Transverse colon (tissue), 4 donors: ENCODE data around the gene TEDC1. TPM values are rescaled to one million over a fixed set of nuclear protein-coding genes. Genes with fewer than 3 reads are reported as not detected.
A peak's percentile ranks its signal among the peaks of the same experiment; 100 is the strongest.

ENCODE experiments used
- DNase-seq: peaks from one replicate; pipeline ENCODE4 v3.0.0-alpha.2; 2019
- H3K27ac ChIP-seq, 4 donors: fragments of 200-600 bp; sonication (generic); 2 replicates each; pipeline ENCODE4 v1.5.1; 2016 to 2018; ENCODE audit warnings: inconsistent platforms in 4 of 4
- H3K27me3 ChIP-seq: fragments of 200-600 bp; sonication (generic); 2 replicates; pipeline ENCODE4 v1.5.1; 2017; ENCODE audit warnings: inconsistent platforms
- H3K36me3 ChIP-seq, 4 donors: fragments of 200-600 bp; sonication (generic); 2 replicates each; pipeline ENCODE4 v1.5.1; 2017 to 2019; ENCODE audit warnings: inconsistent platforms in 4 of 4
- H3K4me1 ChIP-seq, 4 donors: fragments of 200-600 bp; sonication (generic); 2 replicates each; pipeline ENCODE4 v1.5.1; 2017 to 2020; ENCODE audit warnings: inconsistent platforms in 4 of 4
- H3K4me3 ChIP-seq, 4 donors: fragments of 200-600 bp; sonication (generic); 1 replicate in 1 of 4; 2 replicates in 3 of 4; pipeline versions ENCODE4 v1.5.1 to v1.6.1; 2017 to 2019; ENCODE audit warnings: inconsistent platforms in 4 of 4
- H3K9me3 ChIP-seq, 2 donors: fragments of 200-600 bp; sonication (generic); 2 replicates each; pipeline ENCODE4 v1.5.1; 2017 to 2019; ENCODE audit warnings: inconsistent platforms in 2 of 2
- EP300 ChIP-seq: sonication (generic); formaldehyde crosslinking; IDR thresholded peaks from one replicate; pipeline ENCODE4 v1.6.1; 2017; ENCODE audit warnings: antibody characterized with exemption, low read depth
- POLR2A ChIP-seq: fragments of 450-650 bp; IDR thresholded peaks from one replicate; pipeline ENCODE4 v1.6.1; 2016; ENCODE audit warnings: antibody characterized with exemption, mild to moderate bottlenecking, moderate library complexity
- POLR2AphosphoS5 ChIP-seq, 3 donors: sonication (generic); formaldehyde crosslinking; IDR thresholded peaks; one replicate each; pipeline ENCODE4 v1.6.1; 2016; ENCODE audit warnings: antibody characterized with exemption in 3 of 3
- WGBS, 2 donors: methylation state at CpG; one replicate each; pipeline ENCODE4 v1.1.5; 2018; ENCODE audit warnings: low coverage in 1 of 2; 5-methylcytosine and 5-hydroxymethylcytosine counted together
- in situ Hi-C, 4 donors: fragments of 200-750 bp; cut with MboI; loops; one replicate each; pipeline versions ENCODE4 v1.15.0 to v1.15.1; 2017; ENCODE audit warnings: low sequenced_read_pairs in 3 of 4, low pct_ligation_motif_present in 1 of 4, low pct_unique_long_range_greater_than_20kb in 1 of 4
- intact Hi-C: fragments of 100-400 bp; cut with DNase I; formaldehyde crosslinking; loops from one replicate; pipeline ENCODE4 v1.15.1; 2023; ENCODE audit warnings: low total_unique reads
- total RNA-seq, 4 donors: library from RNA; depleted of rRNA; stranded (reverse); fragments of >200 nt; gene quantifications; one replicate each; pipeline ENCODE4 v1.1.0, GENCODE V29; 2016
- TF ChIP-seq, protein P1 (sequence below), 5 experiments: fragments of 200-600 bp in 3 of 5; fragments of 450-650 bp in 2 of 5; sonication (generic) in 3 of 5; IDR thresholded peaks; 1 replicate in 2 of 5; 2 replicates in 3 of 5; pipeline ENCODE4 v1.5.1; 2016 to 2017; ENCODE audit warnings: antibody characterized with exemption in 5 of 5, inconsistent platforms in 3 of 5, mild to moderate bottlenecking in 2 of 5, moderate library complexity in 1 of 5

Gene TEDC1
- total RNA-seq, 4 donors from 2014 or later = 10.8 to 52.9 (median 29.5) TPM

DNA sequence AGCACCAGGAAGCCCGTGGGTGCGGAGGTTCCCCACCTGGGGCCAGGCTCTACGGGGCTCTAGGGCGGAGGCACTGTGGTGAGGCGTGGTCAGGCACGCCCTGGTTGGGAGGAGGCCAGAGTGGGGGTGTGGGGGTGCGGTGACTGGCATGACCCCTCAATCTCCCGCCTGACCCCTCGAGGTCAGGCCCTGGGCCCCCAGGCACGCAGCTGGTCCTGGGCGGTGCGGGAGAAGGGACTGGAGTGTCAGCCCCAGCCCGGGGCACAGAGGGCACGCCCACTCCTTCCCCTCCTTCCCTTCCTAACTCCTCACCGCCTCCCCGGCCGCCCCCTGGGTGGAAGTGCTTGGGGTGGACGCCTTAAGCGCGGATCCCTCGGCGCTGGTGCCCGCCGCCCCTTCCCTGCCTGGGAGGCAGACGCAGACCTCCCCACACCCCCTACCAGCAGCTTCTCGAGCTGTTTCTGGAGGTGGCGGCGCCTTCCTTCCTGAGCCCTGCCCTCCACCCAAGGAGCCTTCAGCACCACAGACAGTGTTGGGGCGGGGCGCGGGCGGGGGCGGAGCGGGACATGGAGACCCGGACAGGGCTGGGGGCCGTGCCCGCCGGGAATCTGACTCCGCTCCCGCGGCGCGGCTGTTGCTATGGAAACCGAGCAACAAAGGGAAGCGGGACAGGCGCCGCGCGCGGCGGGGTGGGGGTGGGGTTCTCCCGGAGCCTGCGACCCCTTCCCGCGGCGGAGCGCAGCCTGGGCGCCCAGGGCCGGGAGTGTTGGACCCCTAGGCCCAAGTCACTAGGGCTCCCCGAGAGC is 17.2 kb upstream of the TEDC1 start:
- TF ChIP-seq POLR2AphosphoS5 (IDR thresholded peaks at IDR 0.05) = no peak
- no peak for TF ChIP-seq POLR2A
- TF ChIP-seq EP300 = no peak
- TF ChIP-seq, protein P1, sequence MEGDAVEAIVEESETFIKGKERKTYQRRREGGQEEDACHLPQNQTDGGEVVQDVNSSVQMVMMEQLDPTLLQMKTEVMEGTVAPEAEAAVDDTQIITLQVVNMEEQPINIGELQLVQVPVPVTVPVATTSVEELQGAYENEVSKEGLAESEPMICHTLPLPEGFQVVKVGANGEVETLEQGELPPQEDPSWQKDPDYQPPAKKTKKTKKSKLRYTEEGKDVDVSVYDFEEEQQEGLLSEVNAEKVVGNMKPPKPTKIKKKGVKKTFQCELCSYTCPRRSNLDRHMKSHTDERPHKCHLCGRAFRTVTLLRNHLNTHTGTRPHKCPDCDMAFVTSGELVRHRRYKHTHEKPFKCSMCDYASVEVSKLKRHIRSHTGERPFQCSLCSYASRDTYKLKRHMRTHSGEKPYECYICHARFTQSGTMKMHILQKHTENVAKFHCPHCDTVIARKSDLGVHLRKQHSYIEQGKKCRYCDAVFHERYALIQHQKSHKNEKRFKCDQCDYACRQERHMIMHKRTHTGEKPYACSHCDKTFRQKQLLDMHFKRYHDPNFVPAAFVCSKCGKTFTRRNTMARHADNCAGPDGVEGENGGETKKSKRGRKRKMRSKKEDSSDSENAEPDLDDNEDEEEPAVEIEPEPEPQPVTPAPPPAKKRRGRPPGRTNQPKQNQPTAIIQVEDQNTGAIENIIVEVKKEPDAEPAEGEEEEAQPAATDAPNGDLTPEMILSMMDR (IDR thresholded peaks at IDR 0.05) = no peak
- WGBS, 2 donors = 2% methylated on average over 30 of the region's 60 CpGs; no CpG with 5 or more reads in 1 of the 2 donors
- Histone ChIP-seq H3K9me3 (no peaks in the 10 kb centered on the region), H3K27me3 (peaks cover 50% of the 10 kb centered on the region), H3K4me3 (peak overlapping the region; percentile 33 to 69 (median 57)), H3K4me1 (peaks cover 25 to 57% (median 44%) of the 10 kb centered on the region in 4 donors), H3K36me3 (no peaks in the 10 kb centered on the region), H3K27ac (peak overlapping the region; percentile 69 to 78 (median 76))
- in situ Hi-C loops = no loop called here
- DNase-seq = peak; percentile 75
- intact Hi-C loops = no loop called here

GRCh38 chr14:105474483-105475268 is 16.4 kb upstream of the TEDC1 start, which contains the start of gene CRIP2:
Gene CRIP2 (plus strand): TSS chr14:105474821. CDS start chr14:105474863, 42 bp downstream.
- intact Hi-C loops (no loop called here), in situ Hi-C loops (no loop called here)
- Histone ChIP-seq H3K4me1 (peaks cover 25 to 60% (median 44%) of the 10 kb centered on the region in 4 donors), H3K36me3 (no peaks in the 10 kb centered on the region), H3K4me3 (peak within 1 kb of the TSS; percentile 39 to 69 (median 65)), H3K27ac (peak within 1 kb of the TSS; percentile 71 to 90 (median 80)), H3K27me3 (peaks cover 58% of the 10 kb centered on the region), H3K9me3 (no peaks in the 10 kb centered on the region)
- TF ChIP-seq POLR2A (no peak), EP300 (no peak), POLR2AphosphoS5 (IDR thresholded peaks at IDR 0.05) (peak in 2 of 3 donors; percentile 22 to 59)
- TF ChIP-seq, protein P1 (IDR thresholded peaks at IDR 0.05) = no peak
- WGBS, 2 donors = 1% methylated on average over 59 of the region's 118 CpGs; no CpG with 5 or more reads in 1 of the 2 donors
- no peak for DNase-seq

DNA sequence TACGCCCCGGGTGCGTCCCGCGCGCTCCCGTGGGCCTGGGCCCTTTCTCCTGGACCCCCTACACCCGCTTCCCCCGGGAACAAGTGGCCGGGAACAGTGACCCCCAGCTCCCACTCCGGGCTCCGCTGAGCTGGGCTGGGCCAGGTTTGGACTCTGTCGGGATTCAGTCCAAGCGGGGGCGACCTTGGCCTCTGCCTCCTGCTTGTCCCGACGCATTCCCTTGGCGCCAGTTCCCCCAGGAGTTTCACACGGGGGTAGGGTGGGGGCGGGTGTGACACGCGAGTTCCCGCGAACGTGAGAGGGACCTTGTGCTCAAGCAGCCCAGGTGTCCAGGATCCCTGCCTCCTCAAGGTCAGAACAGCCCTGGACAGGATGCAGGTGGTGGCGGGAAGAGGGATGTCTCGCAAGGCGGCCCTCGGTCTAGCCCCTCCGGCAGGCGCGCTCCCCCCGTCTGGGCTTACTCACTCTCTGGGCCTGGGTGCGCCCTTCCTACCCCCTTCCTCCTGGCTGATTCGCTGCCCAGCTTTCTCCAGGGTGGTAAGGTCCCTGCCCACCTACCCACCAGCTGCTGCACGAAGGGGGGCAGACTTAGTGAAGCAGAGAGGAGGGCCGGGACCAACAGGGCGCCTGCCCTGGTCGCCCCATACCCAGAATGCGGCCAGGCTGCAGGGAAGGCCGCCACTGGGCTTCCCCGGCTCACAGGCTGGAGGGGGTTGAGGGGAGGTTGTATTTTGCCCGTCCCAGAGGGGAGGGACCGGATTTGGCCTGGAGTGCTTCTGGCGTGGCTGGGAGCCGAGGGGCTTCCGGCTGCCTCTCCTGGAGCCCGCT is 15.6 kb upstream of the TEDC1 start:
- Histone ChIP-seq H3K36me3 (no peaks in the 10 kb centered on the region), H3K4me3 (peak overlapping the region; percentile 39 to 67 (median 60)), H3K9me3 (no peaks in the 10 kb centered on the region), H3K4me1 (peaks cover 27 to 65% (median 46%) of the 10 kb centered on the region in 4 donors), H3K27ac (peak overlapping the region; percentile 71 to 90 (median 80)), H3K27me3 (peaks cover 66% of the 10 kb centered on the region)
- no peak for DNase-seq
- in situ Hi-C loops = no loop called here
- TF ChIP-seq POLR2A = no peak
- TF ChIP-seq EP300 = no peak
- TF ChIP-seq POLR2AphosphoS5 (IDR thresholded peaks at IDR 0.05) = no peak
- TF ChIP-seq, protein P1 (IDR thresholded peaks at IDR 0.05) = no peak
- intact Hi-C loops = no loop called here
- WGBS, 2 donors = 5% methylated on average over 40 of the region's 48 CpGs; no CpG with 5 or more reads in 1 of the 2 donors
